GM10847 (cell line): Measurements from ENCODE around the gene ADAMTS19.

Experiments
- POLR2A ChIP-seq: IDR thresholded peaks from 2 replicates; pipeline ENCODE4 v1.6.1; 2011; ENCODE audit not compliant: insufficient read length; ENCODE audit errors: extremely low read depth

ADAMTS19 gene

DNA sequence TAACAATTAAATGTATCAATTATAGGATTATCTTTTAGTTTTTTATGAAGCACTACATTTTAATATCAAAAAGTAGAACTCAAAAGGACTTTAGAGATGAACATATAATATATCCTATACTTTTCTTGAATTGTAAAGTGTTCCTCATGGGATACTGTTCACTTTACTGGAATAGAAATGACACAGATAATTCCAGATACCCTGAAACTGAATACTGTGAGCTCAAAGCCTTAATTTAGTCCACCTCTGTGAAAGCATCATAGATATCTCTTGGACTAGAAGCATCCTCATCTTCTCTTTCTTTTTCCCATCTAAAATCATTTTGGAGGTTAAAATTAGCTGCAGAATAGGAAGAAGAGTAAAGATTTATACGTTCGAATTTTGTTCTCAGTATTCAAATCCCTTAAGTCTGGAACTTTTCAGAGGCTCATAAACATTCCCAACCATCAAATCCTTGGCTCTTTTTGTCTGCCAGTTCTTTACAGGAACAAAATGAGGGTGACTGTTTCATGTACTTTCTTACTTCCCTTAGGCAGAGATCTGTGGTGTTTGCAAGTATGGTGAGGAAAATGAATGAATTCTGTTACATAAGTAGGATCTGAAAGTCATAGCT, 49.4 kb downstream of the ADAMTS19 start:
- TF ChIP-seq POLR2A, result no peak

DNA sequence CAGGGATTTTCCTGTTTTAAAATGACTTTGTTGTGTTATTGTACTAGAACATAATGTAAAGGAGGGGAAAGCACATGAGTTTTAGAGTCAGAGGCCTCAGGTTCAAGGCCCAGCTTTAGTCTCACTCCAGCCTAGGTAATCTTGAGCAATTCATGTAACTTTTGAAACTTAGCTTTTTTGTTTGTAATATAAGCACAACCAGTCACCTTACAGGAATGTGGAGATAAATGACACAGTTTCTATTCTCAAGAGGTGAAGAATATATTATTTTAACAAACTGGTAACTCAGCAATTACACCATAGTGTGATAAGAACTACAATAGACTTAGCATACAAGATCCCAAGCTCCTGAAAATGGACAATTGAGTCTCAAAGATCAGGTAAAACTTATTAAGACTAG, 51.2 kb downstream of the ADAMTS19 start:
- no peak for TF ChIP-seq POLR2A

DNA sequence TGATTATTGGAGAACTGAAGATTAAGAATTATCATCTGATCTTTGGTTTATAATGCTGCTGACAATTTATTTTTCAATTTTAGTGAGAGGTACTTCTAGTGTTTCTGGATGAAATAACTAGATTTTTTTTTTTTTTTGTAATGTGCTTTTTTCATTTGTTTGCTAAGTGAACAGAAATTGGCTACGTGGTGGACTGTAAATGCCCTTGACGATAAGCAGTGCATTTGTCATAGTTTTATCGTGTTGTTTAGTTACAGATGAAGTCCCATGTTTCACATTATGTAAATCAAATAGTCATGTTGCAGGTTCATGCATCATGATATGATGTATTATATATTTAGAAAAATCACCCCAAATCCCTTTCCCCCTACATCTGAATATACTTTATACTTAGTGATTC, 81.0 kb downstream of the ADAMTS19 start:
- no peak for TF ChIP-seq POLR2A

DNA sequence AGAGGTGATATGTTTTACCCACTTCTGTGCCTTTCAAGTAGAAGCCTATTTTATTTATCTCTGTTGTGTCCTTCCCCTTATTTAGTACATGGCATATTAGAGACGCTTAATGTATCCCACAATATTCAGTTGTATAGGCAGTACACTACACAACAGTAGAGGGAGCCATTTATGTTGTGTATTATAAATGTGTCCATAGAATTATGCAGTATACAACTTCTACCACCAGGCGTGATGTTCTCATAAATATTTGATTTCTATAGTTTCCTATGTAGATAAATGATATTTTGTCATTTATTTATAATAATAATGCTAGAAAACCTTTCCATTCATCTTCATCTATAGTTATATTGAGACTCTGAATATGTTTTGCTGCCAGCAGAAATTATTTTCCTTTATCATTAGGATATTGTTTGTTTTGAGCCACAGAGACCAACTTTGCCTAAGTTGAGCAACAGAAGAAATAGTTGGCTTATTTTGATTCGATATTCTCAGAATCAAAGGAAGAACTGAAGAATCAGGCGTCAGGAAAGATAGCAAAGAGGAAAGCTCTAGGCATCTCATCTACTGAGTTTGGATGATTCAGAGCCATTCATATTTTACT, 81.7 kb downstream of the ADAMTS19 start:
- no peak for TF ChIP-seq POLR2A

GRCh38 chr5:129547137-129547536, 87.0 kb downstream of the ADAMTS19 start:
- TF ChIP-seq POLR2A, result no peak

GRCh38 chr5:129554134-129554904, 94.2 kb downstream of the ADAMTS19 start:
- no peak for TF ChIP-seq POLR2A

GRCh38 chr5:129563585-129563984, 103.5 kb downstream of the ADAMTS19 start:
- TF ChIP-seq POLR2A, result no peak

GRCh38 chr5:129569295-129569694, 109.2 kb downstream of the ADAMTS19 start:
- TF ChIP-seq POLR2A, result no peak

GRCh38 chr5:129572060-129572459, 112.0 kb downstream of the ADAMTS19 start:
- TF ChIP-seq POLR2A, result no peak

DNA sequence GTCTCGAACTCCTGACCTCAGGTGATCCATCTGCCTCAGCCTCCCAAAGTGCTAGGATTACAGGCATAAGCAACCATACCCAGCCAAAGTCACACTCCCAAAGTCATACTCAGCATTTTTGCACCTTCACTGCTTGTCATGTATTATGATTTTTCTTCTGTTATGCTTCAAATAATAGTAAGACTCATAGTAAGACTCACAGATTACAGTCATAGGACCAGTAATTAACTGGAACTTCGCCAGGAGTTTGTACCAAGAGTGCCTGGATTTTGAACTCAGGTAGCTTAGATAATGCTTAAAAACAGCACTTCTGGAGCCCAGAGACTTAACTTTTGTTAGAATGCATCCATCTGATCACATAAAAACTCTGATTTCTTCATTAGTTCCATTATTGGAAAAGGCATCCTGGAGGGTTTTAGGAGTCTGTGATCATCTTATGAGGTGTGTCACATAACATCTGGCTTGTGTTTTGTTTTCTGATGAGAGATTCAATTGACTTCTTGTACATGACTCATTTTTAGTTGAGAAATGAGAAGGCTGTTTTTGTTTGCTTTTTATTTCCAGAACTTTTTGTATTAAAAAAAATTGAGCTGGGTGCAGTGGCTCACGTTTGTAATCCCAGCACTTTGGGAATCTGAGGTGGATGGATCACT, 131.5 kb downstream of the ADAMTS19 start:
- no peak for TF ChIP-seq POLR2A

GRCh38 chr5:129593525-129593924, 133.4 kb downstream of the ADAMTS19 start:
- no peak for TF ChIP-seq POLR2A

DNA sequence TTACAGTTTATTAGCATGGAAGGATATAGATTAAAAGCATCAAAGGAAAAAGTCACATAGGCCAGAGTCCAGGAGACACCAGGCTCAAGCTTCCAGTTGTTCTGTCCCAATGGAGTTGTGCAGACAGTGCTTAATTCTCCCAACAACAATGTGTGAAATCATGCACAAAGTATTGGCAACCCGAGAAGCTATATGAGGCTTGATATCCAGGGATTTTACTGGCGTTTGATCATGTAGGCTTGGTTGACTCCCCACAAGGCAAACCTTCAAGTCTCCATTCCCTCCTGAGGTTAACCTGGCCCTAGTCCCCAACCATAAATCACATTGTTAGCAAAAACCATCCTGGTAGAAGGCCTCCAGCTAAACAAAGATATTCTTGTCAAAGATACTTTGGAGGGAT, 141.5 kb downstream of the ADAMTS19 start:
- TF ChIP-seq POLR2A, result no peak

DNA sequence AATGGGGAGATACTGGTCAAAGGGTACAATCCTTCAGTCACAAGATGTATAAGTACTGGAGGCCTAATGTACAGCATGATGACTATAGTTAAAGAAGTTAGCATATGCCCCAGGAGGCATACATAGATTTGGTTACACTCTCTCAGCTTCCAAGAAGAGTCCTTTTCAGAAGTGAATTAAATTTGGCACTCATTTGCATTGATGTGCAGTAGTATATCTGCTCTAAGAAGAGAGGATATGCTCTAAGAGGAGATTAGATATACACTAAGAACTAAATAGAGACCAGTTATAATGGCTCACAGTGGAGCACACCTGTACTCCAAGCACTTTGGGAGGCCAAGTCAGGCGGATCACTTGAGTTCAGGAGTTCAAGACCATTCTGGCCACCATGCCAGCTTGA, 148.3 kb downstream of the ADAMTS19 start:
- TF ChIP-seq POLR2A, result no peak

DNA sequence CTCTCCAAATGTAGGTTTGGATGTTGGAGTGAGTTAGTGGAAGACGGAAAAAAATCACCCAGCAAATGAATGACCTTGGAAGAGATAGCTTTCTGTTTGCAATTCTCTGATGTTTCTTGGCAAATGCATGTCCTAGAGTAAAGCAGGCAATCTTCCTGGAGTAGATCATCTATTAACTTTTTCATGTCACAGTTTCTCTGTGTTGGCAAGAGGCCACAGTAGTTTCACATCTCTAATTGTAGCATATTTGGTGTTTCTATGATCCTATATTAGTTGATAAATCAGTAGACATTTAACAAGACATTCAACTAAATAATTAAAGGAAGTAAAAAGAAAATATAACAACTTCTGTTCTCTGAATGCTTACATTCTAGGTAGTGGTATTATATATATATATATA, 149.6 kb downstream of the ADAMTS19 start:
- TF ChIP-seq POLR2A, result no peak

DNA sequence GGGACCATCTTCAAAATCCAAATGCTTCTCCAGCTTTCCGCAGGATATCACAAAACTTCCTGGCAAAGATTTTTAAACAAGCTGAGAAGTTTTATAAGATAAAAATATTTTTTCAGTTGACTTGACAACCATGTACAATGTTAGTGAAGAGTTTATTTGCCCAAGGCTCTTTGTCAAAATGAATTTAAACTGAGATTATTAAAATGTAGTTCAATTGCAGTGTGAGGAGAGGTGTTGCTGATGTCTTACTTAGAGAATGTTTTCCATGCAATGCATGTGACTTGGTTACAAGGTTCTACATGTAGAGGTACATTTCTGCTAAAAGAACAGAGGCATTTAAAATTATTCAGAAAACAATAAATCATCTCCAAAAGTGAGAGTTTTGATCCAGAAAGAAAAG, 156.4 kb downstream of the ADAMTS19 start:
- no peak for TF ChIP-seq POLR2A

- TF ChIP-seq POLR2A, result no peak
These were observed 157.1 kb downstream of the ADAMTS19 start for GRCh38 chr5:129617206-129617605.
